Measurements from ENCODE around the gene TXNDC2.

Gene TXNDC2

GRCh38 chr18:9872823-9873222 is 12.9 kb upstream of the TXNDC2 start:
- Histone ChIP-seq H3K27ac (ENCODE audit: low read length) (no peak overlapping the region), H3K27me3 (ENCODE audit: low read depth, low read length) (no peaks in the 10 kb centered on the region), H3K4me3 (ENCODE audit: low read depth in 1 of 2, low read length in 2 of 2) (no peak overlapping the region), H3K9me3 (ENCODE audit: control insufficient read depth in 1 of 2, low read length in 2 of 2) (no peaks in the 10 kb centered on the region), H3K4me1 (ENCODE audit: control insufficient read depth in 1 of 2, insufficient read depth in 2 of 2, low read length in 2 of 2) (peaks cover 3 to 5% of the 10 kb centered on the region in 2 donors), H3K36me3 (ENCODE audit: control insufficient read depth in 1 of 2, insufficient read depth in 2 of 2, low read length in 2 of 2) (no peaks in the 10 kb centered on the region)

GRCh38 chr18:9874728-9875127 is 11.0 kb upstream of the TXNDC2 start:
- Histone ChIP-seq H3K4me1 (ENCODE audit: control insufficient read depth in 1 of 2, insufficient read depth in 2 of 2, low read length in 2 of 2) (peaks cover under 1 to 3% of the 10 kb centered on the region in 2 donors), H3K4me3 (ENCODE audit: low read depth in 1 of 2, low read length in 2 of 2) (no peak overlapping the region), H3K36me3 (ENCODE audit: control insufficient read depth in 1 of 2, insufficient read depth in 2 of 2, low read length in 2 of 2) (no peaks in the 10 kb centered on the region), H3K27ac (ENCODE audit: low read length) (no peak overlapping the region), H3K27me3 (ENCODE audit: low read depth, low read length) (no peaks in the 10 kb centered on the region), H3K9me3 (ENCODE audit: control insufficient read depth in 1 of 2, low read length in 2 of 2) (no peaks in the 10 kb centered on the region)

- H3K27ac ChIP-seq (ENCODE audit: low read length): peak overlapping the region; percentile 7
- H3K36me3 ChIP-seq (ENCODE audit: control insufficient read depth in 1 of 2, insufficient read depth in 2 of 2, low read length in 2 of 2): no peaks in the 10 kb centered on the region
- H3K9me3 ChIP-seq (ENCODE audit: control insufficient read depth in 1 of 2, low read length in 2 of 2): no peaks in the 10 kb centered on the region
- no peaks in the 10 kb centered on the region for H3K27me3 ChIP-seq (ENCODE audit: low read depth, low read length)
- peak overlapping the region in 1 of 2 donors; percentile 21 for H3K4me3 ChIP-seq (ENCODE audit: low read depth in 1 of 2, low read length in 2 of 2)
- H3K4me1 ChIP-seq (ENCODE audit: control insufficient read depth in 1 of 2, insufficient read depth in 2 of 2, low read length in 2 of 2): peaks cover 0 to 3% of the 10 kb centered on the region in 2 donors
Observed at GRCh38 chr18:9876212-9876866, 9.4 kb upstream of the TXNDC2 start.

DNA sequence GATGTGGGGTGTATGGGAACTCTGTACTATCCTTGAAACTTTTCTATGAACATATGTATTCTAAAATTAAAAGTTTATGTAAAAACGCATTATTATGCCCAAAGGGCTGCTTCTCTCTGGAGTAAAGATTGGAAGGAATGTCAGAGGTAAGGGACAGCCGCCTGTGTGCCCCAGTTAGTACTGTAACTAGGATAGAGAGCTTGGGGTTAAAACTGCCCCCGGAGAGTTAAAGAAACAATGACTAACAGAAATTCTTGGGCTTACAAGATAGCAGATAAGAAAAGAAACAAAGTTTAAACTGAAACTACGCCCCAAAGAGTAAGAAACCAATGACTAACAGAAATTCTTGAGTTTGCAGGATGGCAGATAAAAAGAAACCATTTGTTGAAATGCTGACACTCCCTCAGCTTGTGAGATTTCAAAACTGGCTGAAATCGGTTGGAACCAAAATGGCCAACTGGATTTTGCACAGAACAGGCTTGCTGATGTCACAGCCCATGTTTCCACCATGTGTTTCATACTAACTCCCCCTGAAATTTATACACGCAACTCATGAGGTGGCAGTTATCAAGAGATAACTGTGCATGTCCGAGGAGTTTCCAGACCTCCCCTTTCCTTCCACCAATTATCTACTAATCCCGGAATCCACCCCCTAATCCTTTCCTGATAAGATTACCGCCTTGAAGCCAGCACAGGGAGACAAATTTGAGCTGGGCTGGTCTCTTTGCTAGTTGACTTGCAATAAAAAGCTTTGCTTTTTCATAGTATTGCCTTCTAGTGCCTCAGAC is 8.7 kb upstream of the TXNDC2 start:
- H3K9me3 ChIP-seq (ENCODE audit: control insufficient read depth in 1 of 2, low read length in 2 of 2): no peaks in the 10 kb centered on the region
- peak overlapping the region; percentile 20 to 21 for H3K4me3 ChIP-seq (ENCODE audit: low read depth in 1 of 2, low read length in 2 of 2)
- peak overlapping the region; percentile 7 for H3K27ac ChIP-seq (ENCODE audit: low read length)

GRCh38 chr18:9877655-9878014 is 8.1 kb upstream of the TXNDC2 start:
- H3K27ac ChIP-seq (ENCODE audit: low read length): peak overlapping the region; percentile 7
- H3K9me3 ChIP-seq (ENCODE audit: control insufficient read depth in 1 of 2, low read length in 2 of 2): no peaks in the 10 kb centered on the region
- H3K4me3 ChIP-seq (ENCODE audit: low read depth in 1 of 2, low read length in 2 of 2): peak overlapping the region in 1 of 2 donors; percentile 21
- peaks cover 0 to 3% of the 10 kb centered on the region in 2 donors for H3K4me1 ChIP-seq (ENCODE audit: control insufficient read depth in 1 of 2, insufficient read depth in 2 of 2, low read length in 2 of 2)
- no peaks in the 10 kb centered on the region for H3K36me3 ChIP-seq (ENCODE audit: control insufficient read depth in 1 of 2, insufficient read depth in 2 of 2, low read length in 2 of 2)
- no peaks in the 10 kb centered on the region for H3K27me3 ChIP-seq (ENCODE audit: low read depth, low read length)

More for the DNA sequence above, 8.7 kb upstream of the TXNDC2 start:
- H3K4me1 ChIP-seq (ENCODE audit: control insufficient read depth in 1 of 2, insufficient read depth in 2 of 2, low read length in 2 of 2): peaks cover 0 to 3% of the 10 kb centered on the region in 2 donors
- H3K36me3 ChIP-seq (ENCODE audit: control insufficient read depth in 1 of 2, insufficient read depth in 2 of 2, low read length in 2 of 2): no peaks in the 10 kb centered on the region
- H3K27me3 ChIP-seq (ENCODE audit: low read depth, low read length): no peaks in the 10 kb centered on the region

DNA sequence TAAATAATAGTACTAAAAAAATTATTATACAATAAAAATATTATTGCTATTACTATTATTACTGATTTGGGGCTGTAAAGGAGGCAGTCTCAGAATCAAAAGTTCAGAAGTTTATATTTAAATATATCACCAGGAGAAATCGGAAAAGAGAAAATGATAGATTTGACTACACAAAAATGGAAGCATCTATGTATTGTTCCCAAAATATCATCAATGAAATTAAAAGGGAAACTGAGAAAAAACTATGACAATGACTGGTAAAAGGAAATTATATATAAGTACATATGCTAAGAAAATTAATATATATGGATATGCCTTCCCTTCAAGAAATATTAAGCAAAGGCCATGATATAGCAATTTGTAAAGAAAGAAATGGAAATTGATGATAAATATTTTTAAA is 7.7 kb upstream of the TXNDC2 start:
- H3K27me3 ChIP-seq (ENCODE audit: low read depth, low read length): no peaks in the 10 kb centered on the region
- no peak overlapping the region for H3K27ac ChIP-seq (ENCODE audit: low read length)
- H3K36me3 ChIP-seq (ENCODE audit: control insufficient read depth in 1 of 2, insufficient read depth in 2 of 2, low read length in 2 of 2): no peaks in the 10 kb centered on the region
- no peaks in the 10 kb centered on the region for H3K9me3 ChIP-seq (ENCODE audit: control insufficient read depth in 1 of 2, low read length in 2 of 2)
- H3K4me3 ChIP-seq (ENCODE audit: low read depth in 1 of 2, low read length in 2 of 2): no peak overlapping the region
- peaks cover 0 to 3% of the 10 kb centered on the region in 2 donors for H3K4me1 ChIP-seq (ENCODE audit: control insufficient read depth in 1 of 2, insufficient read depth in 2 of 2, low read length in 2 of 2)

- Histone ChIP-seq H3K36me3 (ENCODE audit: control insufficient read depth in 1 of 2, insufficient read depth in 2 of 2, low read length in 2 of 2) (no peaks in the 10 kb centered on the region), H3K27ac (ENCODE audit: low read length) (no peak overlapping the region), H3K4me1 (ENCODE audit: control insufficient read depth in 1 of 2, insufficient read depth in 2 of 2, low read length in 2 of 2) (peaks cover 0 to 3% of the 10 kb centered on the region in 2 donors), H3K9me3 (ENCODE audit: control insufficient read depth in 1 of 2, low read length in 2 of 2) (no peaks in the 10 kb centered on the region), H3K27me3 (ENCODE audit: low read depth, low read length) (no peaks in the 10 kb centered on the region), H3K4me3 (ENCODE audit: low read depth in 1 of 2, low read length in 2 of 2) (no peak overlapping the region)
Observed at GRCh38 chr18:9878783-9879242, 7.0 kb upstream of the TXNDC2 start.

DNA sequence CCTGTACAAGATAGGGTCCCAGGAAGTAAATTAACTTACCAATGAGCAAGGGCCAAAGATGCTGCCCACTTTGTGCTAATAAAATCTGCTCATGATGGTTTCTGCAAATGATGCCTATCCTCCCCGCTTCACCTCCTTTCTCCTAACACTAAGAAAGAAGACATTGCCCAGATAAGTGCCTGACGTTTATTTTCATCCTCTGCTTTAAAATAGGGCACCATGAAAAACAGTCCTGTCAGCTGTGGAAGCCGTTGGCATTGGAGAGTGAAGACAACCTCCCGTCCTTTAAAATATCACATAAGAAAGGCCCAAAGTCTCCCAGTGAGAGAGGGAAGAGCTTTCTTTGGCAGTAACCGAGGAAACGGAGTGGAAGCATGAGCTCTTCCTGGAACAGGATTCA is 1.7 kb upstream of the TXNDC2 start:
- H3K4me1 ChIP-seq (ENCODE audit: control insufficient read depth in 1 of 2, insufficient read depth in 2 of 2, low read length in 2 of 2): no peaks in the 10 kb centered on the region
- no peaks in the 10 kb centered on the region for H3K27me3 ChIP-seq (ENCODE audit: low read depth, low read length)
- H3K27ac ChIP-seq (ENCODE audit: low read length): no peak overlapping the region
- no peaks in the 10 kb centered on the region for H3K9me3 ChIP-seq (ENCODE audit: control insufficient read depth in 1 of 2, low read length in 2 of 2)
- H3K4me3 ChIP-seq (ENCODE audit: low read depth in 1 of 2, low read length in 2 of 2): no peak overlapping the region
- no peaks in the 10 kb centered on the region for H3K36me3 ChIP-seq (ENCODE audit: control insufficient read depth in 1 of 2, insufficient read depth in 2 of 2, low read length in 2 of 2)

GRCh38 chr18:9884532-9885140 is 1.1 kb upstream of the TXNDC2 start:
- no peaks in the 10 kb centered on the region for H3K27me3 ChIP-seq (ENCODE audit: low read depth, low read length)
- no peaks in the 10 kb centered on the region for H3K9me3 ChIP-seq (ENCODE audit: control insufficient read depth in 1 of 2, low read length in 2 of 2)
- H3K4me3 ChIP-seq (ENCODE audit: low read depth in 1 of 2, low read length in 2 of 2): no peak overlapping the region
- H3K27ac ChIP-seq (ENCODE audit: low read length): no peak overlapping the region
- H3K36me3 ChIP-seq (ENCODE audit: control insufficient read depth in 1 of 2, insufficient read depth in 2 of 2, low read length in 2 of 2): no peaks in the 10 kb centered on the region
- H3K4me1 ChIP-seq (ENCODE audit: control insufficient read depth in 1 of 2, insufficient read depth in 2 of 2, low read length in 2 of 2): no peaks in the 10 kb centered on the region

DNA sequence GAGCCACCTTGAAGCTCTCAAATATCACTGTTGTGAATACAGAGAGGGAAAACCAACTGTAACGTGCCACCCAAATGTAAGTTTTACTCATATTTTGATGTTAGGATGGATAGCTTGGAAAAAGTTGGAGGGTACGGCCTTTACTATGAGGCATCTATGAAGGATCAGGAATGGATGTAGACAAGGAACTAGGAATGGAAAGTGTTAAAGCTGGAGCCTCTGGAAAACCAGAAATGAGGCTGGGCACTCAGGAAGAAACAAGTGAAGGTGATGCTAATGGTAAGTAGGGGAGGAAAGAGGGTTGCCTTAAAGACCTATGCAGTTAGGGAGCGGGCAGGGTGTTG is 204 bp downstream of the TXNDC2 start:
- H3K27ac ChIP-seq (ENCODE audit: low read length): no peak overlapping the region
- H3K4me3 ChIP-seq (ENCODE audit: low read depth in 1 of 2, low read length in 2 of 2): no peak overlapping the region
- no peaks in the 10 kb centered on the region for H3K9me3 ChIP-seq (ENCODE audit: control insufficient read depth in 1 of 2, low read length in 2 of 2)
- H3K36me3 ChIP-seq (ENCODE audit: control insufficient read depth in 1 of 2, insufficient read depth in 2 of 2, low read length in 2 of 2): no peaks in the 10 kb centered on the region
- no peaks in the 10 kb centered on the region for H3K27me3 ChIP-seq (ENCODE audit: low read depth, low read length)
- H3K4me1 ChIP-seq (ENCODE audit: control insufficient read depth in 1 of 2, insufficient read depth in 2 of 2, low read length in 2 of 2): no peaks in the 10 kb centered on the region

DNA sequence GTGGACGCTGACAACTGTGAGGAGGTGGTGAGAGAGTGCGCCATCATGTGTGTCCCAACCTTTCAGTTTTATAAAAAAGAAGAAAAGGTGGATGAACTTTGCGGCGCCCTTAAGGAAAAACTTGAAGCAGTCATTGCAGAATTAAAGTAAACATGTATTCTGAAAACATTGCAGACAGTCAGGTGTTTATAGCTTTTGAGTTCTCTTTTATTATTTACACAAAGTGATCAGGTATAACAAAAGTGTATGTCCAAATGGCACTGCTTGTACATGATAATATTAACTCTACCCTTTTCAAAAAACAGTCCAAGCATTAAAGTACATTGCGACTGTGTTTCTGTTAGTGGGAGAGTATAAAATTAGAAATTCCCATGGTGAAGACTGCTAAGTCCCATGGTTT is 2.2 kb downstream of the TXNDC2 start:
- H3K9me3 ChIP-seq (ENCODE audit: control insufficient read depth in 1 of 2, low read length in 2 of 2): no peaks in the 10 kb centered on the region
- H3K36me3 ChIP-seq (ENCODE audit: control insufficient read depth in 1 of 2, insufficient read depth in 2 of 2, low read length in 2 of 2): no peaks in the 10 kb centered on the region
- no peak overlapping the region for H3K4me3 ChIP-seq (ENCODE audit: low read depth in 1 of 2, low read length in 2 of 2)
- no peaks in the 10 kb centered on the region for H3K4me1 ChIP-seq (ENCODE audit: control insufficient read depth in 1 of 2, insufficient read depth in 2 of 2, low read length in 2 of 2)
- H3K27me3 ChIP-seq (ENCODE audit: low read depth, low read length): no peaks in the 10 kb centered on the region
- H3K27ac ChIP-seq (ENCODE audit: low read length): no peak overlapping the region

Measured in muscle layer of duodenum (tissue), 2 donors.